Measurements from ENCODE around the gene ARHGEF28. TPM values are rescaled to one million over a fixed set of nuclear protein-coding genes. Genes with fewer than 3 reads are reported as not detected.

Gene ARHGEF28
- total RNA-seq, 1 experiment from 2014 or later: 6.1 TPM

DNA sequence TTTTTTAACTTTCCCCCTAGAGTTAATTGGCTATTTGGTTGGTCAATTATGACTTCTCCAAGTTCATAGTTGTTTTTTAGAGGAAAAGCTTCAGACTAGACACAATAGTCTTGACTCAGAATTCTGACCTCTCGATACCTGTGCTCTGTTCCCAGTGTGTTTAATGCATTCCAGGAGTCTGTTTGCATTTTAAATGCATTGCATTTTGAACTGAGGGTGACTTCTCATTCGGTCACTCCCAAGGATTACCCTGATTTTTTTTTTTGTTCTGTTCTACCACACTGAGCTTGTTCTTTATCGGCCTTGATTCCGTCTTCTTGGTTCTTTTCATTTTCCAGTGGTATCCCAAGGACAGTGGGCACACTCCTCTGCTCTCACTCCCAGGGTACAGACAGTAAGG lies 16.3 kb downstream of the ARHGEF28 start:
- Histone ChIP-seq H3K4me1 (ENCODE audit: control insufficient read depth in 1 of 2, insufficient read depth in 2 of 2, low read length in 2 of 2) (peaks cover 6 to 12% of the 10 kb centered on the region in 2 experiments; a peak in 3 of 4 replicates), H3K9me3 (ENCODE audit: control insufficient read depth in 1 of 2, insufficient read depth in 1 of 2, low read depth in 1 of 2, low read length in 2 of 2) (no peaks in the 10 kb centered on the region), H3K36me3 (ENCODE audit: control insufficient read depth in 1 of 2, insufficient read depth in 2 of 2, low read length in 2 of 2) (no peaks in the 10 kb centered on the region), H3K27ac (ENCODE audit: low read depth, low read length) (no peak overlapping the region), H3K9ac (ENCODE audit: low read length) (no peak overlapping the region), H3K4me2 (ENCODE audit: low read length) (no peak overlapping the region), H3K27me3 (ENCODE audit: insufficient read depth, low read length) (no peaks in the 10 kb centered on the region), H2AFZ (ENCODE audit: low read depth, low read length, poor library complexity, severe bottlenecking) (no peak overlapping the region), H3K9me2 (ENCODE audit: insufficient read depth) (no peaks in the 10 kb centered on the region), H4K20me1 (ENCODE audit: insufficient read depth) (no peaks in the 10 kb centered on the region), H3K79me2 (ENCODE audit: insufficient read depth, low read length) (no peaks in the 10 kb centered on the region), H3K4me3 (replicated peaks in 1 of 2; ENCODE audit: low read depth in 1 of 2, low read length in 2 of 2) (no peak overlapping the region)
- TF ChIP-seq SIN3A (IDR thresholded peaks at IDR 0.05; ENCODE audit: low read depth) (no peak), ATF3 (IDR thresholded peaks at IDR 0.05) (no peak), JUND (IDR thresholded peaks at IDR 0.05) (no peak)
- ATAC-seq (no peak), DNase-seq (ENCODE audit: low read depth, low spot score) (no peak)
- CTCF ChIA-PET: interaction anchor here (1.0 kb wide), 1 partner anchor 8 kb away, joined by 3 read pairs; no protein-coding TSS in a partner anchor
- intact Hi-C loops (cut with micrococcal nuclease): no loop called here
- RAD21 ChIA-PET (ENCODE audit: low non-redundant PET in 1 of 2, low total read pairs in 2 of 2, uncharacterized antibody in 2 of 2, unreplicated experiment in 2 of 2): no interaction called here
- POLR2A ChIA-PET: no interaction called here
- BruUV-seq (replicated peaks): no TSS peak

DNA sequence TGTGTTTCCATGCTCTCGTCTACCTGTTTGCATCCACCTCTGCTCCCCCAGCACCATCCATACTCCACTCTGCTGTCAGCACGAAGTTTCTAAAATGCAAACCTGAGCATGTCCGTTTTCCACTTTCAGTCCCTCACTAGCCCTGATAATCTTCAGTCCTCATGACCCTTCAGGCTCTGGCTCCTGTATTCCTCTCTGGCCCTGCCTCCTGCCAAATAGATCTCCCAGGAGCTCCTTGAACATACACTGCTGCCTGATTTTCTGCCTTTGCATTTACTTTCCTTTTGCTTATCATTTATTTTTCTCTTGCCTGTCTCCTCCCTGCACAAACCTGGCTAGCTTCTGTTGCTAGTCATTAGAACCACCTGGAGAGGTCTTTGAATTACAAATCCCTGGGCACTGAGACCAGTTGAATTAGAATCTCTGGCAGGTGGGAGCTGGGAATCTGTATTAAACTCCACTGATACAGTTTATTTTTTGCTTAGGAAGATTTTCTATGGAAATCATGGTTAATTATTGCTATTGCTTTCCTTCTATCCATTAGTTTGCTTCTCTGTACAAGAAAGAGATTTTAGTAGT lies 18.5 kb downstream of the ARHGEF28 start:
- TF ChIP-seq CEBPB (IDR thresholded peaks at IDR 0.05; ENCODE audit: low read depth) (no peak), ELF1 (IDR thresholded peaks at IDR 0.05; ENCODE audit: borderline replicate concordance, low read depth) (no peak), SRF (IDR thresholded peaks at IDR 0.05; ENCODE audit: low read depth) (no peak), ZNF274 (IDR thresholded peaks at IDR 0.05; ENCODE audit: low read depth, low read length) (no peak), CBX3 (IDR thresholded peaks at IDR 0.05; ENCODE audit: low read depth) (no peak), EZH2 (IDR thresholded peaks at IDR 0.05) (no peak), REST (IDR thresholded peaks at IDR 0.05; ENCODE audit: low read depth) (no peak), FOSL1 (IDR thresholded peaks at IDR 0.05; ENCODE audit: low read depth) (no peak), SIN3A (IDR thresholded peaks at IDR 0.05; ENCODE audit: low read depth) (no peak)
- intact Hi-C loops (cut with micrococcal nuclease): no loop called here
- Histone ChIP-seq H3K27me3 (ENCODE audit: insufficient read depth, low read length) (no peaks in the 10 kb centered on the region), H3K4me2 (ENCODE audit: low read length) (no peak overlapping the region), H3K4me3 (replicated peaks in 1 of 2; ENCODE audit: low read depth in 1 of 2, low read length in 2 of 2) (no peak overlapping the region), H4K20me1 (ENCODE audit: insufficient read depth) (no peaks in the 10 kb centered on the region), H3K79me2 (ENCODE audit: insufficient read depth, low read length) (no peaks in the 10 kb centered on the region), H3K9ac (ENCODE audit: low read length) (no peak overlapping the region), H2AFZ (ENCODE audit: low read depth, low read length, poor library complexity, severe bottlenecking) (no peak overlapping the region), H3K36me3 (ENCODE audit: control insufficient read depth in 1 of 2, insufficient read depth in 2 of 2, low read length in 2 of 2) (no peaks in the 10 kb centered on the region), H3K27ac (ENCODE audit: low read depth, low read length) (no peak overlapping the region), H3K4me1 (ENCODE audit: control insufficient read depth in 1 of 2, insufficient read depth in 2 of 2, low read length in 2 of 2) (no peaks in the 10 kb centered on the region), H3K9me3 (ENCODE audit: control insufficient read depth in 1 of 2, insufficient read depth in 1 of 2, low read depth in 1 of 2, low read length in 2 of 2) (no peaks in the 10 kb centered on the region), H3K9me2 (ENCODE audit: insufficient read depth) (no peaks in the 10 kb centered on the region)
- POLR2A ChIA-PET: no interaction called here
- DNase-seq (ENCODE audit: low read depth, low spot score): no peak
- RAD21 ChIA-PET (ENCODE audit: low non-redundant PET in 1 of 2, low total read pairs in 2 of 2, uncharacterized antibody in 2 of 2, unreplicated experiment in 2 of 2): no interaction called here
- CTCF ChIA-PET: no interaction called here
- no peak for ATAC-seq
- BruUV-seq (replicated peaks): no TSS peak
